ENCODE results near the gene RNH1. TPM values are rescaled to one million over a fixed set of nuclear protein-coding genes. Genes with fewer than 3 reads are reported as not detected.

Gene RNH1
- total and polyA plus RNA-seq, 3 experiments from 2014 or later = 118 to 183 (median 125) TPM

DNA sequence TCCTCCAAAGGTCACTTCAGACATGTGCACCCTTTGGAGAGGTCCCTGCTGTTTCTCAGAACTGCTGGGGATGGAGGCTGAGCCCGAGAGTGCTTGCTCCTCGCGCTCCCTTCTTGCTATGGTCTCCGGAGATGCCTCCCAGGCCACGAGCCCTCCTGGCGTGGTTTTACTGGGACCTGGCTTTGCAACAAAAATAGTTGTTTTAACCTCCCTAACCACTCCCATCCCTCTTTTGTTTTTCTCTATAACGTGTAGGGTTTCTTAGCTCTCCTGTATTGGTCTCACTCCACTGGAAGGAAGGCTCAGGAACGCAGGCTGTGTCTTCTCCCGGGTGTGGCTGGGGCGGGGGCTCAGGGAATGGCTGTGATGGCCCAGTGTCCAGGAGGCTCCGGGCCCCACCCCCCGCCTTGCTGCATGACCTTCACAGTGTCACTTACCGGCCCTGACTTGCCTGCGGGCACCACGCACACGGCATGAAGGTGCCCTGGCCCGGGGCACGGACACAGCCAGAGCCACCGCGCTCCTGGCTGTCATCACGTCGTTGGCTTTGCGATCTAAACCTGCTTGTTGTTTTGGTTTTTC, 51.4 kb downstream of the RNH1 start:
- POLR2A ChIA-PET = interaction anchor here (1.4 kb wide), 1 partner anchor 51 kb away, joined by 3 read pairs; the partner anchor contains the start of gene RNH1
- Mint-ChIP-seq H3K27me3 (no peaks in the 10 kb centered on the region), H3K4me1 (peaks cover 30 to 39% (median 32%) of the 10 kb centered on the region in 3 donors), H3K4me3 (peak overlapping the region in 2 of 7 donors; percentile 11 to 65), H3K9me3 (no peaks in the 10 kb centered on the region), H3K36me3 (peaks cover 0 to 33% (median 0%) of the 10 kb centered on the region in 3 donors), H3K27ac (peak overlapping the region in 7 of 8 donors; percentile 14 to 95 (median 82))
- H3K4me1 ChIP-seq (ENCODE audit: insufficient read depth, low read length) = peaks cover 26% of the 10 kb centered on the region
- no peaks in the 10 kb centered on the region for H3K9me3 ChIP-seq (ENCODE audit: low read length)
- CTCF ChIA-PET = interaction anchor here (1.2 to 1.4 kb wide), 2 partner anchors 59 to 63 kb away, joined by 4 read pairs; no protein-coding TSS in a partner anchor
- no peak for DNase-seq
- peaks cover 14% of the 10 kb centered on the region for H3K36me3 ChIP-seq (ENCODE audit: insufficient read depth, low read length)
- no peak overlapping the region for H3K27ac ChIP-seq (ENCODE audit: low read depth, low read length)
- no peak overlapping the region for H3K4me3 ChIP-seq (ENCODE audit: low read length)
- no peaks in the 10 kb centered on the region for H3K27me3 ChIP-seq (ENCODE audit: insufficient read depth, low read length, poor library complexity, severe bottlenecking)

DNA sequence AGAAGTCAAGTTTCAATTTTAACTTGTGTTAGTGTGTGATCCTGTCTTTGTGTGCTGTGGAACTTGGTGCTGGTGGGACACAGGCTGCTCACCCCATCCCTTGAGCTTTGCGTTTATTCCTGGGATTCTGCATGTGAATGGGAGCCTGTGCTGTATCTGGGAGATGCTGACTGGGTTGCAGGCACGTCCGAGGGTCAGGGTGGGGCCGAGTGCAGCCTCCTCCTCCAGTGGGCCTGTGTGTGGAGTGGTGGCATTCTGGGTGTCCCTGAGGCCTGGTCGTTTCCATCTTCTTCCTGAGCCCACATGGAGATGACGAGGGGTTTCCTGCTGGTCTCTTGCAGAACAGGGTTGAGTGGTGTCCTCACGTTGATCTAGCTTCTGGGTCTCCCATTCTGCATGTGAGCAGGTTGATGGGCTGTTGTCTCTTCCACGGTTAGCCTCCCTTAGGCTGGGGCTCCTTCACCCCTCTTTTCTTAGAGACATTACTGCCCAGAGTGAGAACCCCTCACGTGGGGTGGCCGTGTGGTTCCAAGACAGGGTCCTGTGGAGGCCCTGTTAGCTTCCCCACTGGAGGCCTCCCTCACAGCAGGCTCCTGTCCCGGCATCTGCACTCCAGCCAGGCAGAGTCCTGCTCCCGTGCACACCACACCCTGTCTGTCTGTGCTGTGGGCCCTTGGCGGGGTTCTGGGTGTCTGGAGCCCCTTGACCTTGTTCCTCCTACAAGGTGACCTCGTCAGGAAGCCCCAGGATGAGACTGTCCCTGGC, 52.1 kb downstream of the RNH1 start:
- ChIA-PET CTCF (no interaction called here), POLR2A (no interaction called here)
- Histone ChIP-seq H3K36me3 (ENCODE audit: insufficient read depth, low read length) (peaks cover 14% of the 10 kb centered on the region), H3K9me3 (ENCODE audit: low read length) (no peaks in the 10 kb centered on the region), H3K4me3 (ENCODE audit: low read length) (no peak overlapping the region), H3K27me3 (ENCODE audit: insufficient read depth, low read length, poor library complexity, severe bottlenecking) (no peaks in the 10 kb centered on the region), H3K27ac (ENCODE audit: low read depth, low read length) (no peak overlapping the region), H3K4me1 (ENCODE audit: insufficient read depth, low read length) (peaks cover 26% of the 10 kb centered on the region)
- no peaks in the 10 kb centered on the region for H3K9me3 Mint-ChIP-seq
- H3K4me1 Mint-ChIP-seq = peaks cover 32 to 41% (median 33%) of the 10 kb centered on the region in 3 donors
- peak overlapping the region in 7 of 8 donors; percentile 50 to 94 (median 68) for H3K27ac Mint-ChIP-seq
- H3K36me3 Mint-ChIP-seq = peaks cover 0 to 31% (median 0%) of the 10 kb centered on the region in 3 donors
- H3K4me3 Mint-ChIP-seq = peak overlapping the region in 1 of 7 donors; percentile 65
- H3K27me3 Mint-ChIP-seq = no peaks in the 10 kb centered on the region
- DNase-seq = no peak

- H3K36me3 Mint-ChIP-seq = peaks cover 0 to 32% (median 0%) of the 10 kb centered on the region in 3 donors
- no peaks in the 10 kb centered on the region for H3K9me3 Mint-ChIP-seq
- Histone ChIP-seq H3K36me3 (ENCODE audit: insufficient read depth, low read length) (peaks cover 14% of the 10 kb centered on the region), H3K27me3 (ENCODE audit: insufficient read depth, low read length, poor library complexity, severe bottlenecking) (no peaks in the 10 kb centered on the region), H3K27ac (ENCODE audit: low read depth, low read length) (no peak overlapping the region), H3K4me1 (ENCODE audit: insufficient read depth, low read length) (peaks cover 35% of the 10 kb centered on the region), H3K4me3 (ENCODE audit: low read length) (no peak overlapping the region), H3K9me3 (ENCODE audit: low read length) (no peaks in the 10 kb centered on the region)
- CTCF ChIA-PET = no interaction called here
- H3K4me3 Mint-ChIP-seq = peak overlapping the region in 1 of 7 donors; percentile 52
- no peak for DNase-seq
- H3K4me1 Mint-ChIP-seq = peaks cover 34 to 49% (median 36%) of the 10 kb centered on the region in 3 donors
- no peaks in the 10 kb centered on the region for H3K27me3 Mint-ChIP-seq
- peak overlapping the region in 6 of 8 donors; percentile 24 to 80 (median 66) for H3K27ac Mint-ChIP-seq
- POLR2A ChIA-PET = no interaction called here
Observed at GRCh38 chr11:454043-454442, 53.0 kb downstream of the RNH1 start.

DNA sequence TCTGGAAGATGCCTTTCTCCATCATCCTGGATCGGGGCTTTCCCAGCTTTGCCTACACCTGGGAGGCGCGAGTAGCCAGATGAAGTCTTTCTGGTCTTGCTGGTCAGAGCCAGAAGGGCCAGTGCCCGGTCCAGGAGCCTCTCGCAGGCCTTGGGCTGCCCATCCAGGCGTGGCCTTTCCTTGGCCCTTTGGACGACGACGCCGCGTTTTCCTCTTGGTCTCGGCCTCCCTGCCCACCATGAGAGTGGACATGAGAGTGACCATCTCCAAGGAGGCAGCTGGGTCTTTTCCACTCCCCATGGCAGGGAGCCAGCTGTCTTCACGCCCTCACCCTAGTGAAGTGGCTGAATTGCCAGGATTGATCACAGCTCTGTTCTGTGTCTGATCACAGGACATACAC, 53.5 kb downstream of the RNH1 start:
- POLR2A ChIA-PET = no interaction called here
- peak overlapping the region in 4 of 8 donors; percentile 33 to 80 (median 64) for H3K27ac Mint-ChIP-seq
- no peaks in the 10 kb centered on the region for H3K27me3 Mint-ChIP-seq

DNA sequence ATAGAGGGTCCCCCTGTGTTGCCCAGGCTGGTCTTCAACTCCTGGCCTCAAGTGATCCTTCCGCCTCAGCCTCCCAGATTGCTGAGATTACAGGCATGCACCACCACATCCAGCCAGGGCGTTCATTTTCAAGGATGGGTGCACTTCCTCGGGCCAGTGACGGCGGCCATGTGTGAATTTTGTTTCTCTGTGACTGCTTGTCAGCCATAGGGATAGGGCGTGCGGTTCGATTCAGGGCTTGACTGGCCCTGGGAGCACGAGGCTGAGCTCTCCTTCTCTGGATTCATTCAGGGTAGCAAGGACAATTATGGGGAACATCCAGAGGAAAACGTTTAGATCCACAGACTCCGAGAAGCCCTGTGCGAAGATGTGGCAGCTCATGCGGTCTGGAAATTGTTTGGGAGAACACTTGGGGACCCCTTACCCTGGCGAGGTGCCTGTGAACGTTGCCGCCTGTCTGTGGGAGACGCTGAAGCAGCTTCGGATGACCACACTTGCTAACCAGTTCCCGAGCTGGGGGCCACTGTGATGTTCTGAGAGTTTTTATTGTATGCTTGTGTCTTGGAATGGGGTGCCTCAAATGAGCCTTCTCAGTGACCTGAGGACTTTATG, 54.0 kb downstream of the RNH1 start:
- POLR2A ChIA-PET = interaction anchor here (7.5 kb wide), 1 partner anchor 38 kb away, joined by 71 read pairs; the partner anchor contains the start of gene SIGIRR
- Mint-ChIP-seq H3K4me3 (peak overlapping the region in 3 of 7 donors; percentile 13 to 70 (median 15)), H3K36me3 (peaks cover 0 to 32% (median 0%) of the 10 kb centered on the region in 3 donors), H3K27me3 (no peaks in the 10 kb centered on the region), H3K4me1 (peaks cover 40 to 58% (median 45%) of the 10 kb centered on the region in 3 donors), H3K27ac (peak overlapping the region in 5 of 8 donors; percentile 33 to 81 (median 71)), H3K9me3 (no peaks in the 10 kb centered on the region)
- CTCF ChIA-PET = interaction anchor here (1.6 kb wide), 1 partner anchor 13 kb away, joined by 4 read pairs; no protein-coding TSS in a partner anchor
- Histone ChIP-seq H3K4me1 (ENCODE audit: insufficient read depth, low read length) (peaks cover 43% of the 10 kb centered on the region), H3K27ac (ENCODE audit: low read depth, low read length) (no peak overlapping the region), H3K4me3 (ENCODE audit: low read length) (no peak overlapping the region), H3K9me3 (ENCODE audit: low read length) (no peaks in the 10 kb centered on the region), H3K27me3 (ENCODE audit: insufficient read depth, low read length, poor library complexity, severe bottlenecking) (no peaks in the 10 kb centered on the region), H3K36me3 (ENCODE audit: insufficient read depth, low read length) (peaks cover 14% of the 10 kb centered on the region)
- no peak for DNase-seq

More for the DNA sequence above, 53.5 kb downstream of the RNH1 start:
- Histone ChIP-seq H3K36me3 (ENCODE audit: insufficient read depth, low read length) (peaks cover 14% of the 10 kb centered on the region), H3K4me3 (ENCODE audit: low read length) (no peak overlapping the region), H3K27ac (ENCODE audit: low read depth, low read length) (no peak overlapping the region), H3K27me3 (ENCODE audit: insufficient read depth, low read length, poor library complexity, severe bottlenecking) (no peaks in the 10 kb centered on the region), H3K4me1 (ENCODE audit: insufficient read depth, low read length) (peaks cover 40% of the 10 kb centered on the region), H3K9me3 (ENCODE audit: low read length) (no peaks in the 10 kb centered on the region)
- no peak for DNase-seq
- peak overlapping the region in 1 of 7 donors; percentile 52 for H3K4me3 Mint-ChIP-seq
- H3K36me3 Mint-ChIP-seq = peaks cover 0 to 32% (median 0%) of the 10 kb centered on the region in 3 donors
- no peaks in the 10 kb centered on the region for H3K9me3 Mint-ChIP-seq
- H3K4me1 Mint-ChIP-seq = peaks cover 37 to 53% (median 40%) of the 10 kb centered on the region in 3 donors
- CTCF ChIA-PET = no interaction called here

DNA sequence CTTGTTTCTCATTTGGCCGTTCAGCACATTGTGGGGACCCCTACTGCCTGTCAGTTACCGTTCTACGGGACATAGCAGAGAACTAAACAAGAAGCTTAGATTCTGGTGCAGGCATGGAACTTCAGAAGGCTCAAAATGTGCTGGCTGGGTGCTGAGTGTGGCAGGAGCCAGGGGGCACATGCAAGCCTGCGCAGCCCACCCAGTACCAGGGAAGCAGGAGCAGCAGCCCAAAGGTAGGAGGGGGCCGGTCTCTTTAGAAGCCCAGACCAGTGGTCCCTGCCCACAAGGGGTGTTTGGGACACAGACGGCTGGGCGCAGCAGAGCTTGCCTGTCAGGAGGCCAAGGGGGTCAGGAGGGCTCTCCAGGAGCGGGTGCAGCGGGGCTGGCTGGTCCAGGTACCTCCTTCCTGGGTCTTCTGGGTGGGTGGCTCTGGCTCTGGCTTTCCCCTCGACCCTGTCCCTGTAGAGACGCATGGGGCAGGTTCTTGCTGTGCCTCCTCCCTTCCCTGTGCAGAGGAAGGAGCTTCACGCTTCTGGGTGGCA, 54.8 kb downstream of the RNH1 start:
- H3K9me3 ChIP-seq (ENCODE audit: low read length) = no peaks in the 10 kb centered on the region
- H3K36me3 ChIP-seq (ENCODE audit: insufficient read depth, low read length) = peaks cover 14% of the 10 kb centered on the region
- H3K4me3 ChIP-seq (ENCODE audit: low read length) = no peak overlapping the region
- DNase-seq = no peak
- Mint-ChIP-seq H3K4me1 (peaks cover 32 to 51% (median 39%) of the 10 kb centered on the region in 3 donors), H3K36me3 (peaks cover 0 to 32% (median 0%) of the 10 kb centered on the region in 3 donors), H3K4me3 (no peak overlapping the region), H3K9me3 (no peaks in the 10 kb centered on the region), H3K27ac (peak overlapping the region in 6 of 8 donors; percentile 22 to 76 (median 42)), H3K27me3 (no peaks in the 10 kb centered on the region)
- peaks cover 37% of the 10 kb centered on the region for H3K4me1 ChIP-seq (ENCODE audit: insufficient read depth, low read length)
- H3K27me3 ChIP-seq (ENCODE audit: insufficient read depth, low read length, poor library complexity, severe bottlenecking) = no peaks in the 10 kb centered on the region
- ChIA-PET POLR2A (interaction anchor here (7.5 kb wide), 1 partner anchor 38 kb away, joined by 71 read pairs; the partner anchor contains the start of gene SIGIRR), CTCF (interaction anchor here (1.4 to 2.6 kb wide), 4 partner anchors 12 to 245 kb away, joined by 3 to 11 read pairs (median 4); partner anchors contain the start of genes BET1L, PSMD13, RIC8A and RNH1)
- H3K27ac ChIP-seq (ENCODE audit: low read depth, low read length) = no peak overlapping the region

DNA sequence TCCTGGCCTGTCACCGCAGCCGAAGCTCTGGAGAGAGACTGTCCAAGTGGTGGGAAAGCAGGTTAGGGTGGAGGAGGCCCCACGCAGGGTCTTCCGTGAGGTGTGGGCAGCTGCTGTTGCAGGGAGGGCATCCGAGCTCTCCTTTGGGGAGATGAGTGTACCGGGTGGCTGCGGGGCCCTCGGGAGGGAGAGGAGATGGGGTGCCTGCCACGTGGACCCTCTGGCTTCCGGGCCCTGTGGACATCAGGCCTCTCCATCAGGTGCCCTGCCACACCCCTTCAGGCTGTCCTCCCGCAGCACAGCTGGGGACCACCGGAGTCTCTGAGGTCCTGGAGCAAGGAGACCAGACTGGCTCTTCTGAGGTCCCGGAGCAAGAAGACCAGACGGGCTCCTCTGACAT, 55.3 kb downstream of the RNH1 start:
- H3K4me3 Mint-ChIP-seq = peak overlapping the region in 6 of 7 donors; percentile 90 to 100 (median 96)

More for the DNA sequence above, 55.3 kb downstream of the RNH1 start:
- Mint-ChIP-seq H3K27ac (peak overlapping the region in 7 of 8 donors; percentile 33 to 100 (median 97)), H3K27me3 (no peaks in the 10 kb centered on the region), H3K9me3 (no peaks in the 10 kb centered on the region), H3K36me3 (peaks cover 0 to 32% (median 0%) of the 10 kb centered on the region in 3 donors), H3K4me1 (peaks cover 27 to 46% (median 33%) of the 10 kb centered on the region in 3 donors)
- H3K36me3 ChIP-seq (ENCODE audit: insufficient read depth, low read length) = peaks cover 14% of the 10 kb centered on the region
- ChIA-PET CTCF (interaction anchor here (1.1 to 10.4 kb wide), 14 partner anchors 11 to 245 kb away, joined by 3 to 158 read pairs (median 8); partner anchors contain the start of genes BET1L, PSMD13, RIC8A and RNH1), POLR2A (interaction anchor here (3.2 to 7.5 kb wide), 3 partner anchors 37 to 245 kb away, joined by 15 to 71 read pairs (median 26); partner anchors contain the start of genes BET1L, RIC8A, RNH1 and SIGIRR)
- H3K4me1 ChIP-seq (ENCODE audit: insufficient read depth, low read length) = peaks cover 31% of the 10 kb centered on the region
- H3K27me3 ChIP-seq (ENCODE audit: insufficient read depth, low read length, poor library complexity, severe bottlenecking) = no peaks in the 10 kb centered on the region
- peak overlapping the region; percentile 71 for H3K4me3 ChIP-seq (ENCODE audit: low read length)
- no peak for DNase-seq
- no peak overlapping the region for H3K27ac ChIP-seq (ENCODE audit: low read depth, low read length)
- no peaks in the 10 kb centered on the region for H3K9me3 ChIP-seq (ENCODE audit: low read length)
